GM23248 (cell line): Measurements from ENCODE around the gene PRIMPOL. TPM values are rescaled to one million over a fixed set of nuclear protein-coding genes. Genes with fewer than 3 reads are reported as not detected.
A peak's percentile ranks its signal among the peaks of the same experiment; 100 is the strongest.

Source experiments
- DNase-seq: peaks from one replicate; pipeline ENCODE4 v3.0.0-alpha.2; 2015
- H2AFZ ChIP-seq: fragments of 200-600 bp; sonication (generic); 2 replicates; pipeline ENCODE4 v1.6.1; 2016; ENCODE audit warnings: antibody characterized with exemption
- H3F3A ChIP-seq: fragments of 200-600 bp; sonication (generic); 2 replicates; pipeline ENCODE4 v1.6.1; 2016; ENCODE audit warnings: mild to moderate bottlenecking, antibody characterized with exemption, mixed run types; ENCODE audit not compliant: insufficient read depth
- H3K27ac ChIP-seq: fragments of 200-600 bp; sonication (generic); 2 replicates; pipeline ENCODE4 v1.5.1; 2016; ENCODE audit warnings: mild to moderate bottlenecking
- H3K27me3 ChIP-seq: fragments of 200-600 bp; sonication (generic); replicated peaks from 2 replicates; pipeline ENCODE4 v1.6.1; 2016; ENCODE audit warnings: mild to moderate bottlenecking; ENCODE audit not compliant: insufficient read depth
- H3K36me3 ChIP-seq: fragments of 200-600 bp; sonication (generic); 2 replicates; pipeline ENCODE4 v1.6.1; 2016; ENCODE audit warnings: low read depth, mild to moderate bottlenecking
- H3K4me1 ChIP-seq: fragments of 200-600 bp; sonication (generic); 2 replicates; pipeline ENCODE4 v1.6.1; 2016; ENCODE audit warnings: mild to moderate bottlenecking; ENCODE audit not compliant: insufficient read depth
- H3K4me2 ChIP-seq: fragments of 200-600 bp; sonication (generic); one replicate; pipeline ENCODE4 v1.6.1; 2016; ENCODE audit warnings: mild to moderate bottlenecking; ENCODE audit not compliant: unreplicated experiment
- H3K4me3 ChIP-seq: fragments of 200-600 bp; sonication (generic); 2 replicates; pipeline ENCODE4 v1.5.1; 2016; ENCODE audit warnings: mild to moderate bottlenecking
- H3K79me2 ChIP-seq: fragments of 200-600 bp; sonication (generic); 2 replicates; pipeline ENCODE4 v1.6.1; 2016; ENCODE audit warnings: mild to moderate bottlenecking; ENCODE audit not compliant: insufficient read depth
- H3K9ac ChIP-seq: fragments of 200-600 bp; sonication (generic); 2 replicates; pipeline ENCODE4 v1.6.1; 2016; ENCODE audit warnings: mild to moderate bottlenecking
- H3K9me2 ChIP-seq: fragments of 200-600 bp; sonication (generic); 2 replicates; pipeline ENCODE4 v1.6.1; 2016; ENCODE audit warnings: mixed run types, mild to moderate bottlenecking, moderate library complexity; ENCODE audit not compliant: insufficient read depth
- H3K9me3 ChIP-seq: fragments of 200-600 bp; sonication (generic); one replicate; pipeline ENCODE4 v1.6.1; 2017; ENCODE audit warnings: low read depth
- H4K20me1 ChIP-seq: fragments of 200-600 bp; sonication (generic); 2 replicates; pipeline ENCODE4 v1.6.0; 2016; ENCODE audit not compliant: insufficient read depth
- EZH2 ChIP-seq: fragments of 200-600 bp; sonication (generic); IDR thresholded peaks from 2 replicates; pipeline ENCODE4 v1.6.1; 2018; ENCODE audit warnings: antibody characterized with exemption, mild to moderate bottlenecking; ENCODE audit not compliant: insufficient read depth, poor library complexity, severe bottlenecking
- EZH2phosphoT487 ChIP-seq: fragments of 200-600 bp; sonication (generic); IDR thresholded peaks from 2 replicates; pipeline ENCODE4 v1.6.1; 2018; ENCODE audit warnings: antibody characterized with exemption, moderate library complexity, mild to moderate bottlenecking, low read depth; ENCODE audit not compliant: insufficient read depth
- WGBS, 2 experiments: methylation state at CpG; one replicate each; pipeline ENCODE4 v1.1.6; 2015 to 2017; ENCODE audit warnings: low lambda C conversion rate in 2 of 2, low coverage in 1 of 2; ENCODE audit errors: missing lambda C conversion rate in 2 of 2; 5-methylcytosine and 5-hydroxymethylcytosine counted together
- in situ Hi-C: fragments of 300-500 bp; cut with MboI; formaldehyde crosslinking; loops from 2 replicates; pipeline ENCODE4 v1.15.0; 2020
- polyA plus RNA-seq: library from polyadenylated mRNA; unstranded; fragments of >200 nt; fragmentation: Nextera tagmentation; extraction: Ambion mirVana; gene quantifications from 2 replicates; pipeline ENCODE4 v1.2.1, GENCODE V29; 2016
- total RNA-seq: library from RNA; depleted of rRNA; stranded (reverse); fragments of >200 nt; shearing (Covaris generic); gene quantifications from 2 replicates; pipeline ENCODE4 v1.2.3, GENCODE V29; 2014

Gene PRIMPOL
- total and polyA plus RNA-seq, 2 experiments from 2014 or later: 15.0 to 16.0 TPM

- H3K9me3 ChIP-seq: no peaks in the 10 kb centered on the region
- peaks cover 6% of the 10 kb centered on the region; the same call in 1 of the 2 replicates for H3K79me2 ChIP-seq
- H3K36me3 ChIP-seq: no peaks in the 10 kb centered on the region
- no peak overlapping the region for H3K4me2 ChIP-seq
- in situ Hi-C loops: no loop called here
- no peaks in the 10 kb centered on the region for H3K27me3 ChIP-seq
- no peak for TF ChIP-seq EZH2phosphoT487
- TF ChIP-seq EZH2: no peak
- no peaks in the 10 kb centered on the region for H3F3A ChIP-seq
- H3K9me2 ChIP-seq: no peaks in the 10 kb centered on the region
- H3K4me3 ChIP-seq: no peak overlapping the region
- peak overlapping the region; percentile 31; the same call in 1 of the 2 replicates for H2AFZ ChIP-seq
- no peaks in the 10 kb centered on the region for H4K20me1 ChIP-seq
- H3K27ac ChIP-seq: no peak overlapping the region
- no peak for DNase-seq
- 98% methylated on average over 3 of the region's 3 CpGs for WGBS, 2 experiments
- no peak overlapping the region for H3K9ac ChIP-seq
- H3K4me1 ChIP-seq: no peaks in the 10 kb centered on the region
Measured at GRCh38 chr4:184727430-184727829, 77.9 kb downstream of the PRIMPOL start.

- Histone ChIP-seq H3K27me3 (no peaks in the 10 kb centered on the region), H3K9me3 (no peaks in the 10 kb centered on the region), H2AFZ (no peak overlapping the region), H3K4me3 (no peak overlapping the region), H3K79me2 (peaks cover 9% of the 10 kb centered on the region; the same call in 1 of the 2 replicates), H3K9ac (no peak overlapping the region), H3K4me2 (no peak overlapping the region), H3K27ac (no peak overlapping the region), H4K20me1 (no peaks in the 10 kb centered on the region), H3K4me1 (no peaks in the 10 kb centered on the region), H3K36me3 (no peaks in the 10 kb centered on the region), H3K9me2 (no peaks in the 10 kb centered on the region), H3F3A (no peaks in the 10 kb centered on the region)
- WGBS, 2 experiments: 71 to 77% methylated on average over 2 of the region's 2 CpGs
- DNase-seq: no peak
- in situ Hi-C loops: no loop called here
- TF ChIP-seq EZH2phosphoT487 (no peak), EZH2 (no peak)
Measured at GRCh38 chr4:184728858-184729257, 79.3 kb downstream of the PRIMPOL start.

- H2AFZ ChIP-seq: no peak overlapping the region
- no peaks in the 10 kb centered on the region for H3K36me3 ChIP-seq
- H3F3A ChIP-seq: no peaks in the 10 kb centered on the region
- H3K79me2 ChIP-seq: peaks cover 9% of the 10 kb centered on the region; the same call in 1 of the 2 replicates
- DNase-seq: no peak
- WGBS, 2 experiments: 71 to 76% methylated on average over 5 of the region's 5 CpGs
- no peaks in the 10 kb centered on the region for H4K20me1 ChIP-seq
- in situ Hi-C loops: no loop called here
- no peaks in the 10 kb centered on the region for H3K27me3 ChIP-seq
- no peak overlapping the region for H3K27ac ChIP-seq
- no peak overlapping the region for H3K9ac ChIP-seq
- H3K9me3 ChIP-seq: no peaks in the 10 kb centered on the region
- TF ChIP-seq EZH2 (no peak), EZH2phosphoT487 (no peak)
- 0 out of 2 replicates have a peak, but pooled peaks cover 5% of the 10 kb centered on the region for H3K4me1 ChIP-seq
- no peaks in the 10 kb centered on the region for H3K9me2 ChIP-seq
- no peak overlapping the region for H3K4me3 ChIP-seq
- no peak overlapping the region for H3K4me2 ChIP-seq
Measured at GRCh38 chr4:184729946-184730345, 80.4 kb downstream of the PRIMPOL start.

GRCh38 chr4:184731056-184731455, 81.5 kb downstream of the PRIMPOL start:
- Histone ChIP-seq H3K36me3 (no peaks in the 10 kb centered on the region), H3K4me2 (no peak overlapping the region), H3K4me3 (no peak overlapping the region), H2AFZ (peak overlapping the region; percentile 93), H3K27me3 (no peaks in the 10 kb centered on the region), H3K9me2 (no peaks in the 10 kb centered on the region), H3K9ac (no peak overlapping the region), H3K4me1 (0 out of 2 replicates have a peak, but pooled peaks cover 5% of the 10 kb centered on the region), H4K20me1 (no peaks in the 10 kb centered on the region), H3F3A (no peaks in the 10 kb centered on the region), H3K9me3 (no peaks in the 10 kb centered on the region), H3K79me2 (peaks cover 9% of the 10 kb centered on the region; the same call in 1 of the 2 replicates), H3K27ac (no peak overlapping the region)
- 72 to 77% methylated on average over 6 of the region's 6 CpGs for WGBS, 2 experiments
- TF ChIP-seq EZH2: no peak
- DNase-seq: no peak
- in situ Hi-C loops: no loop called here

- Histone ChIP-seq H3K9me3 (no peaks in the 10 kb centered on the region), H3K27ac (no peak overlapping the region), H3K4me3 (peak overlapping the region; percentile 90), H3K27me3 (no peaks in the 10 kb centered on the region), H3K79me2 (peaks cover 9% of the 10 kb centered on the region; the same call in 1 of the 2 replicates), H3K36me3 (no peaks in the 10 kb centered on the region), H3F3A (no peaks in the 10 kb centered on the region), H3K4me1 (0 out of 2 replicates have a peak, but pooled peaks cover 5% of the 10 kb centered on the region), H3K9me2 (no peaks in the 10 kb centered on the region), H2AFZ (peak overlapping the region; percentile 93), H4K20me1 (no peaks in the 10 kb centered on the region), H3K9ac (peak overlapping the region; percentile 84), H3K4me2 (peak overlapping the region; percentile 98)
- WGBS, 2 experiments: 25 to 36% methylated on average over 4 of the region's 4 CpGs
- peak; percentile 71 for DNase-seq
- in situ Hi-C loops: no loop called here
- no peak for TF ChIP-seq EZH2
- no peak for TF ChIP-seq EZH2phosphoT487
Measured at GRCh38 chr4:184732126-184732525, 82.6 kb downstream of the PRIMPOL start.
